ENCODE measurements around the gene FAM161A. TPM values are rescaled to one million over a fixed set of nuclear protein-coding genes. Genes with fewer than 3 reads are reported as not detected.

Gene FAM161A
- total RNA-seq, result 4.1 and 4.8 TPM in 2 replicates

GRCh38 chr2:61853847-61854563 is at the start of gene FAM161A:
FAM161A (minus strand) TSS chr2:61854060; CDS start chr2:61854041, 19 bp downstream.

GRCh38 chr2:61888267-61889055 is 34.6 kb upstream of the FAM161A start, which contains the start of gene CCT4:
CCT4 (minus strand) TSS chr2:61888656; CDS start chr2:61888507, 149 bp downstream.

Small RNA genes lying within 50 kb of the gene (small RNA-seq; reads per million reads assigned to genes)
- gene RPS24P7, result not detected

Other genes starting within 250 kb of the FAM161A start
- gene CCT4, start 34.6 kb upstream of the FAM161A start, total RNA-seq, result 260 and 274 TPM in 2 replicates
- 50.0 and 55.6 TPM in 2 replicates for gene COMMD1, start 51.6 kb upstream of the FAM161A start, total RNA-seq

Measured in thoracic aorta endothelial cell (primary cell).